ENCODE results near the gene ANKRD11. TPM values are rescaled to one million over a fixed set of nuclear protein-coding genes. Genes with fewer than 3 reads are reported as not detected.

The ANKRD11 gene
- total RNA-seq, 1 donor from 2014 or later: 178 TPM

- no peaks in the 10 kb centered on the region for H3K27me3 Mint-ChIP-seq
- no peak overlapping the region for H3K27ac Mint-ChIP-seq
- TF ChIP-seq CTCF (IDR thresholded peaks at IDR 0.05; ENCODE audit: unreplicated experiment): no peak
- H3K9me3 Mint-ChIP-seq (ENCODE audit: low read depth): no peaks in the 10 kb centered on the region
- no peak overlapping the region for H3K4me3 Mint-ChIP-seq (ENCODE audit: low read depth)
- DNase-seq (ENCODE audit: low spot score, unreplicated experiment): no peak
- peaks cover 7% of the 10 kb centered on the region for H3K4me1 Mint-ChIP-seq (ENCODE audit: low read depth)
- peaks cover 7% of the 10 kb centered on the region for H3K36me3 Mint-ChIP-seq (ENCODE audit: insufficient read depth)
These were observed 196.9 kb downstream of the ANKRD11 start for GRCh38 chr16:89293276-89294143.

DNA sequence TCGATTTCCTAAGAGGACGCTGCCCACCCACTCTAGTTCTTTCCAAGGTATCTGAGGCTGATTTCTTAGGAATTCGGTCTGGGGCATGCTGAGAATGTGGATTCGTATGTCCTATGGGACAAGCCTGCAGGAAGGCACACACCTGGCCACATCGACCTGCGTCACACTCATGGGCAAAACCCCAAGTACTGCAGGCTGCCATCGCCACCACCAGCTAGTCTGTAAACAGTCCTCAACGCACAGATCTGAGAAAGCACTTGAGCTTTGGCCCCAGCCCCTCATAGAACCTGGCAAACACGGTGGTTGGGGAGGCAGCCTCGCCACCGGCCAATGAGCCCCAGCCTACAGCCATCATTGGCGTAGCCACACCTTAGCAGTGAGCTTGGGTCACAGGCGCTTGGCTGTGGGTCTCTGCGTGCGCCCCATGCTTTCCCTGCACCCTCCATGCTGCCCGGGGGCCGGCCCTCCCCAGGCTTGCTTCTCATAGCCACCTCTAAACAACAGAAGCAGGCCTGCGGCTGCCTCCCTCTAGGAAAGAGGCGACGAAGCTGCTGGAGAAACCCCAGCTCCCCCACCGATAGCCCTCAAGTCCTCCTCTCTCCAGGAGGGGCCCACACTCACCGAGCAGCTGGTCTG lies 197.8 kb downstream of the ANKRD11 start:
- no peak for TF ChIP-seq CTCF (IDR thresholded peaks at IDR 0.05; ENCODE audit: unreplicated experiment)

GRCh38 chr16:89291776-89292175 lies 198.6 kb downstream of the ANKRD11 start:
- Mint-ChIP-seq H3K4me3 (ENCODE audit: low read depth) (no peak overlapping the region), H3K9me3 (ENCODE audit: low read depth) (no peaks in the 10 kb centered on the region), H3K4me1 (ENCODE audit: low read depth) (peaks cover 3% of the 10 kb centered on the region), H3K36me3 (ENCODE audit: insufficient read depth) (peaks cover 13% of the 10 kb centered on the region), H3K27ac (no peak overlapping the region), H3K27me3 (no peaks in the 10 kb centered on the region)
- TF ChIP-seq CTCF (IDR thresholded peaks at IDR 0.05; ENCODE audit: unreplicated experiment): no peak
- DNase-seq (ENCODE audit: low spot score, unreplicated experiment): no peak

More for the DNA sequence above, 197.8 kb downstream of the ANKRD11 start:
- no peak overlapping the region for H3K4me3 Mint-ChIP-seq (ENCODE audit: low read depth)
- H3K9me3 Mint-ChIP-seq (ENCODE audit: low read depth): no peaks in the 10 kb centered on the region
- H3K27me3 Mint-ChIP-seq: no peaks in the 10 kb centered on the region
- H3K36me3 Mint-ChIP-seq (ENCODE audit: insufficient read depth): peaks cover 11% of the 10 kb centered on the region
- DNase-seq (ENCODE audit: low spot score, unreplicated experiment): no peak
- peak overlapping the region; percentile 84 for H3K27ac Mint-ChIP-seq
- peaks cover 6% of the 10 kb centered on the region for H3K4me1 Mint-ChIP-seq (ENCODE audit: low read depth)

GRCh38 chr16:89291363-89291762 lies 199.0 kb downstream of the ANKRD11 start:
- no peak overlapping the region for H3K4me3 Mint-ChIP-seq (ENCODE audit: low read depth)
- H3K36me3 Mint-ChIP-seq (ENCODE audit: insufficient read depth): peaks cover 14% of the 10 kb centered on the region
- H3K9me3 Mint-ChIP-seq (ENCODE audit: low read depth): no peaks in the 10 kb centered on the region
- TF ChIP-seq CTCF (IDR thresholded peaks at IDR 0.05; ENCODE audit: unreplicated experiment): no peak
- no peak overlapping the region for H3K27ac Mint-ChIP-seq
- no peaks in the 10 kb centered on the region for H3K27me3 Mint-ChIP-seq
- peaks cover 3% of the 10 kb centered on the region for H3K4me1 Mint-ChIP-seq (ENCODE audit: low read depth)
- DNase-seq (ENCODE audit: low spot score, unreplicated experiment): no peak

- Mint-ChIP-seq H3K27me3 (no peaks in the 10 kb centered on the region), H3K36me3 (ENCODE audit: insufficient read depth) (peaks cover 13% of the 10 kb centered on the region), H3K27ac (peak overlapping the region; percentile 71), H3K4me3 (ENCODE audit: low read depth) (no peak overlapping the region), H3K4me1 (ENCODE audit: low read depth) (no peaks in the 10 kb centered on the region), H3K9me3 (ENCODE audit: low read depth) (no peaks in the 10 kb centered on the region)
- TF ChIP-seq CTCF (IDR thresholded peaks at IDR 0.05; ENCODE audit: unreplicated experiment): no peak
- DNase-seq (ENCODE audit: low spot score, unreplicated experiment): no peak
These were observed 199.5 kb downstream of the ANKRD11 start for GRCh38 chr16:89290887-89291286.

Measured in progenitor cell of endocrine pancreas (in vitro differentiated cells).